Measurements from ENCODE around the gene DTX4. TPM values are rescaled to one million over a fixed set of nuclear protein-coding genes. Genes with fewer than 3 reads are reported as not detected.

Gene DTX4
- total and polyA plus RNA-seq, 2 of the 4 experiments (the other 2 are of a cell fraction) = 2.7 to 3.0 TPM

DNA sequence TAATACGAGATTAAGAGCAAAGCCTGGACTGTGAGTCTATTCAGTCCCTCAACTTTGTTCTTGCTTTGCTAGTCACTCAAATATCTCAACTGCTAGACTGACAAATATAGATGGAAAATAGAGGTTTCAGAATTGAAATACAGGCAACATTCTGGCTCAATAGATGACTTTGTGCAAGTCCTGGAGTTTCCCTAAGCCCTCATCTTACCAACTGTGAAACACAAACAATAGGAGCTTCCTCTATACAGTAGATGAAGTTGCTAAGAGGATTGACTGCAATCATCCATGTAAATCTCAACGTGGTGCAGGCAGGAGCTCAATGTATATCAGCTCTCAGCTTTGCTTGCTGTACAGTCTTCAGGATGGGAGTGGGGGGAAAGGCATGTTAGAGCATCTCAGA is 47.0 kb downstream of the DTX4 start:
- no TSS peak for BruUV-seq (replicated peaks)

More for the DNA sequence above, 47.0 kb downstream of the DTX4 start:
- peak overlapping the region; percentile 27; the same call in 1 of the 2 replicates for H3K4ac ChIP-seq (ENCODE audit: low read depth, low read length)
- H3K14ac ChIP-seq (replicated peaks; ENCODE audit: low read depth, low read length) = no peak overlapping the region
- peak overlapping the region; percentile 32; the same call in 1 of the 2 replicates for H2BK20ac ChIP-seq (ENCODE audit: low read depth, low read length)
- H2AK5ac ChIP-seq (ENCODE audit: low read depth, low read length) = 0 out of 2 replicates have a peak overlapping the region, but pooled peaks have one; percentile 40
- H3K9ac ChIP-seq (ENCODE audit: low read depth, low read length) = no peak overlapping the region
- in situ Hi-C loops (cut with MboI; ENCODE audit: low sequenced_read_pairs) = no loop called here
- no CpG with 5 or more reads among the region's 2 CpGs for WGBS, 2 experiments (ENCODE audit: extremely low coverage in 2 of 2, insufficient read length in 1 of 2)
- no peak overlapping the region for H2AFZ ChIP-seq (replicated peaks; ENCODE audit: low read length, poor library complexity)
- H3K56ac ChIP-seq (ENCODE audit: extremely low read depth, insufficient read depth, low read length) = no peak overlapping the region
- TF ChIP-seq MAZ (IDR thresholded peaks at IDR 0.05; ENCODE audit: borderline replicate concordance, low read depth, low read length) (no peak), RAD21 (IDR thresholded peaks at IDR 0.05; ENCODE audit: low read length) (no peak), RFX5 (IDR thresholded peaks at IDR 0.05; ENCODE audit: low read depth, low read length) (no peak), MAFK (IDR thresholded peaks at IDR 0.05; ENCODE audit: low read depth, low read length) (no peak), USF2 (IDR thresholded peaks at IDR 0.05; ENCODE audit: low read depth, low read length) (no peak), SMC3 (IDR thresholded peaks at IDR 0.05; ENCODE audit: low read depth, low read length) (no peak), CTCF (conservative IDR thresholded peaks at IDR 0.05; ENCODE audit: low read depth, low read length) (no peak), MXI1 (IDR thresholded peaks at IDR 0.05; ENCODE audit: borderline replicate concordance, low read depth, low read length) (no peak), CEBPB (IDR thresholded peaks at IDR 0.05; ENCODE audit: low read depth, low read length) (no peak), FOS (IDR thresholded peaks at IDR 0.05; ENCODE audit: low read depth, low read length) (no peak), NFE2L2 (IDR thresholded peaks at IDR 0.05; ENCODE audit: low read depth, low read length) (no peak), RCOR1 (IDR thresholded peaks at IDR 0.05; ENCODE audit: insufficient replicate concordance, low read length) (no peak), BHLHE40 (IDR thresholded peaks at IDR 0.05; ENCODE audit: low read depth, low read length) (no peak), CHD1 (IDR thresholded peaks at IDR 0.05; ENCODE audit: low read depth, low read length) (no peak), POLR2A (IDR thresholded peaks at IDR 0.05; ENCODE audit: low read depth, low read length) (no peak)
- TF ChIP-seq, protein P1, sequence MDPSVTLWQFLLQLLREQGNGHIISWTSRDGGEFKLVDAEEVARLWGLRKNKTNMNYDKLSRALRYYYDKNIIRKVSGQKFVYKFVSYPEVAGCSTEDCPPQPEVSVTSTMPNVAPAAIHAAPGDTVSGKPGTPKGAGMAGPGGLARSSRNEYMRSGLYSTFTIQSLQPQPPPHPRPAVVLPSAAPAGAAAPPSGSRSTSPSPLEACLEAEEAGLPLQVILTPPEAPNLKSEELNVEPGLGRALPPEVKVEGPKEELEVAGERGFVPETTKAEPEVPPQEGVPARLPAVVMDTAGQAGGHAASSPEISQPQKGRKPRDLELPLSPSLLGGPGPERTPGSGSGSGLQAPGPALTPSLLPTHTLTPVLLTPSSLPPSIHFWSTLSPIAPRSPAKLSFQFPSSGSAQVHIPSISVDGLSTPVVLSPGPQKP (IDR thresholded peaks at IDR 0.05; ENCODE audit: borderline replicate concordance, low read depth, low read length) = no peak
- 0 out of 2 replicates have a peak overlapping the region, but pooled peaks have one; percentile 29 for H3K23ac ChIP-seq (ENCODE audit: low read depth, low read length)
- H3K9me1 ChIP-seq (ENCODE audit: insufficient read depth, low read length) = peaks cover 14% of the 10 kb centered on the region
- H3K36me3 ChIP-seq (ENCODE audit: control insufficient read depth, insufficient read depth, low read length) = no peaks in the 10 kb centered on the region
- no peak overlapping the region for H4K5ac ChIP-seq (ENCODE audit: low read depth, low read length)
- POLR2A ChIA-PET (ENCODE audit: unreplicated experiment) = no interaction called here
- no peak overlapping the region for H3K4me2 ChIP-seq (ENCODE audit: low read depth, low read length)
- H3K18ac ChIP-seq (ENCODE audit: low read depth, low read length) = peak overlapping the region; percentile 47; the same call in 1 of the 2 replicates
- H2BK120ac ChIP-seq (ENCODE audit: low read depth, low read length) = no peak overlapping the region
- peaks cover 26% of the 10 kb centered on the region for H3K4me1 ChIP-seq (ENCODE audit: control insufficient read depth, insufficient read depth, low read length)
- ATAC-seq (ENCODE audit: low read depth) = no peak
- H3K27ac ChIP-seq (ENCODE audit: insufficient read depth, low read length) = no peak overlapping the region
- H2BK5ac ChIP-seq (ENCODE audit: low read depth, low read length, poor library complexity, severe bottlenecking) = no peak overlapping the region
- H3K9me3 ChIP-seq (ENCODE audit: control insufficient read depth, insufficient read depth, low read length) = no peaks in the 10 kb centered on the region
- H4K20me1 ChIP-seq (ENCODE audit: insufficient read depth, low read length) = no peaks in the 10 kb centered on the region
- no peak overlapping the region for H4K91ac ChIP-seq (ENCODE audit: insufficient read depth, low read depth, low read length)
- dilution Hi-C loops (cut with HindIII; ENCODE audit: low sequenced_read_pairs, unreplicated experiment) = no loop called here
- DNase-seq = no peak
- H4K8ac ChIP-seq (ENCODE audit: low read depth in 2 of 2, low read length in 2 of 2) = no peak overlapping the region
- CTCF ChIA-PET = interaction anchor here (1.3 kb wide), 1 partner anchor 47 kb away, joined by 4 read pairs; the partner anchor contains the start of gene DTX4
- peak overlapping the region; percentile 32; the same call in 1 of the 3 replicates for H2BK15ac ChIP-seq (ENCODE audit: low read depth, low read length)
- H3K79me1 ChIP-seq (ENCODE audit: low read depth in 1 of 2, low read length in 2 of 2) = no peaks in the 10 kb centered on the region
- no peak overlapping the region for H2AK9ac ChIP-seq (replicated peaks; ENCODE audit: low read depth, low read length, poor library complexity)
- H3K4me3 ChIP-seq (ENCODE audit: insufficient read depth, low read depth, low read length) = no peak overlapping the region
- H3K27me3 ChIP-seq (ENCODE audit: control insufficient read depth, insufficient read depth, low read length) = peaks cover 5% of the 10 kb centered on the region
- intact Hi-C loops (cut with micrococcal nuclease) = no loop called here
